ENCODE measurements around the gene FAM13A.

- TF ChIP-seq CTCF (IDR thresholded peaks at IDR 0.05), result no peak
- TF ChIP-seq POLR2A (IDR thresholded peaks at IDR 0.05), result no peak
Measured at GRCh38 chr4:88802138-88802537, 254.8 kb downstream of the FAM13A start.

All from uterus (tissue), 2 donors.